22Rv1 (cell line): ENCODE data around the gene NRP2.

Experiments
- CTCF ChIP-seq: fragments of 450-650 bp; IDR thresholded peaks from 2 replicates; pipeline ENCODE4 v1.5.1; 2017; ENCODE audit warnings: mild to moderate bottlenecking
- ZFX ChIP-seq: fragments of 450-650 bp; IDR thresholded peaks from 2 replicates; pipeline ENCODE4 v1.6.1; 2017; ENCODE audit warnings: antibody characterized with exemption, borderline replicate concordance

GRCh38 chr2:205754924-205755321, 72.6 kb downstream of the NRP2 start:
- TF ChIP-seq CTCF (no peak), ZFX (no peak)
